ENCODE measurements around the gene ECI1. TPM values are rescaled to one million over a fixed set of nuclear protein-coding genes. Genes with fewer than 3 reads are reported as not detected.

The ECI1 gene
- total RNA-seq, 1 donor from 2014 or later, result 72.9 TPM

- intact Hi-C loops (cut with DNase I), result no loop called here
- TF ChIP-seq POLR2AphosphoS5 (IDR thresholded peaks at IDR 0.05; ENCODE audit: insufficient read depth in 1 of 2, low read depth in 1 of 2) (no peak), CTCF (IDR thresholded peaks at IDR 0.05) (no peak), POLR2A (IDR thresholded peaks at IDR 0.05) (no peak)
- no peak for DNase-seq (ENCODE audit: extremely low spot score in 2 of 2)
- H3K27me3 ChIP-seq, result peaks cover 9% of the 10 kb centered on the region
- H3K4me3 ChIP-seq, result no peak overlapping the region
- peaks cover 22% of the 10 kb centered on the region for H3K4me1 ChIP-seq
- H3K9me3 ChIP-seq, result no peaks in the 10 kb centered on the region
- no peak overlapping the region for H3K27ac ChIP-seq
- peaks cover 0 to 30% of the 10 kb centered on the region in 2 donors for H3K36me3 ChIP-seq
Measured at GRCh38 chr16:2238838-2239675, 12.3 kb downstream of the ECI1 start.

GRCh38 chr16:2238150-2238837, 13.1 kb downstream of the ECI1 start:
- TF ChIP-seq POLR2A (IDR thresholded peaks at IDR 0.05), result no peak
- no peak for TF ChIP-seq POLR2AphosphoS5 (IDR thresholded peaks at IDR 0.05; ENCODE audit: insufficient read depth in 1 of 2, low read depth in 1 of 2)
- no peak for TF ChIP-seq CTCF (IDR thresholded peaks at IDR 0.05)
- Histone ChIP-seq H3K9me3 (no peaks in the 10 kb centered on the region), H3K4me1 (peaks cover 22% of the 10 kb centered on the region), H3K4me3 (no peak overlapping the region), H3K27ac (no peak overlapping the region), H3K36me3 (peaks cover 0 to 34% of the 10 kb centered on the region in 2 donors), H3K27me3 (peaks cover 9% of the 10 kb centered on the region)
- DNase-seq (ENCODE audit: extremely low spot score in 2 of 2), result no peak
- intact Hi-C loops (cut with DNase I), result no loop called here

- DNase-seq (ENCODE audit: extremely low spot score in 2 of 2), result no peak
- no peaks in the 10 kb centered on the region for H3K9me3 ChIP-seq
- peaks cover 22% of the 10 kb centered on the region for H3K4me1 ChIP-seq
- H3K4me3 ChIP-seq, result no peak overlapping the region
- TF ChIP-seq CTCF (IDR thresholded peaks at IDR 0.05) (no peak), POLR2A (IDR thresholded peaks at IDR 0.05) (no peak), POLR2AphosphoS5 (IDR thresholded peaks at IDR 0.05; ENCODE audit: insufficient read depth in 1 of 2, low read depth in 1 of 2) (no peak)
- H3K36me3 ChIP-seq, result peaks cover 0 to 34% of the 10 kb centered on the region in 2 donors
- intact Hi-C loops (cut with DNase I), result no loop called here
- peaks cover 9% of the 10 kb centered on the region for H3K27me3 ChIP-seq
- no peak overlapping the region for H3K27ac ChIP-seq
Measured at GRCh38 chr16:2237493-2238149, 13.8 kb downstream of the ECI1 start.

GRCh38 chr16:2237102-2237482, 14.3 kb downstream of the ECI1 start:
- intact Hi-C loops (cut with DNase I), result no loop called here

More at GRCh38 chr16:2237102-2237482, 14.3 kb downstream of the ECI1 start:
- Histone ChIP-seq H3K4me1 (peaks cover 22% of the 10 kb centered on the region), H3K9me3 (no peaks in the 10 kb centered on the region), H3K27me3 (peaks cover 9% of the 10 kb centered on the region), H3K36me3 (peaks cover 0 to 36% of the 10 kb centered on the region in 2 donors), H3K4me3 (no peak overlapping the region), H3K27ac (no peak overlapping the region)
- DNase-seq (ENCODE audit: extremely low spot score in 2 of 2), result no peak
- TF ChIP-seq POLR2AphosphoS5 (IDR thresholded peaks at IDR 0.05; ENCODE audit: insufficient read depth in 1 of 2, low read depth in 1 of 2) (no peak), CTCF (IDR thresholded peaks at IDR 0.05) (no peak), POLR2A (IDR thresholded peaks at IDR 0.05) (no peak)

Measured in vagina (tissue), 2 donors.